Mononuclear cell (primary cell): ENCODE results near the gene SUN1. TPM values are rescaled to one million over a fixed set of nuclear protein-coding genes. Genes with fewer than 3 reads are reported as not detected.
"Not testable (repeated sequence)": the region's sequence is repeated elsewhere in the genome, so short reads cannot be mapped to it uniquely, and the experiment has no call there.

Source experiments
- H3K27me3 ChIP-seq: 2 replicates; pipeline ENCODE4 v1.6.0; 2011; ENCODE audit warnings: low read length, control low read depth; ENCODE audit not compliant: insufficient read depth
- H3K4me1 ChIP-seq: 2 replicates; pipeline ENCODE4 v1.5.1; 2011; ENCODE audit warnings: mild to moderate bottlenecking, low read length, control low read depth; ENCODE audit not compliant: insufficient read depth
- H3K4me3 ChIP-seq: 2 replicates; pipeline ENCODE4 v1.5.1; 2011; ENCODE audit warnings: mild to moderate bottlenecking, low read length, moderate library complexity
- H3K9me3 ChIP-seq: 2 replicates; pipeline ENCODE4 v1.5.1; 2011; ENCODE audit warnings: low read depth, mild to moderate bottlenecking, control low read depth, low read length
- total RNA-seq: library from RNA; depleted of rRNA; stranded (reverse); fragments of >200 nt; gene quantifications from one replicate; pipeline ENCODE4 v1.2.3, GENCODE V29; 2012

SUN1 gene
- total RNA-seq, 1 donor, result 86.3 TPM

DNA sequence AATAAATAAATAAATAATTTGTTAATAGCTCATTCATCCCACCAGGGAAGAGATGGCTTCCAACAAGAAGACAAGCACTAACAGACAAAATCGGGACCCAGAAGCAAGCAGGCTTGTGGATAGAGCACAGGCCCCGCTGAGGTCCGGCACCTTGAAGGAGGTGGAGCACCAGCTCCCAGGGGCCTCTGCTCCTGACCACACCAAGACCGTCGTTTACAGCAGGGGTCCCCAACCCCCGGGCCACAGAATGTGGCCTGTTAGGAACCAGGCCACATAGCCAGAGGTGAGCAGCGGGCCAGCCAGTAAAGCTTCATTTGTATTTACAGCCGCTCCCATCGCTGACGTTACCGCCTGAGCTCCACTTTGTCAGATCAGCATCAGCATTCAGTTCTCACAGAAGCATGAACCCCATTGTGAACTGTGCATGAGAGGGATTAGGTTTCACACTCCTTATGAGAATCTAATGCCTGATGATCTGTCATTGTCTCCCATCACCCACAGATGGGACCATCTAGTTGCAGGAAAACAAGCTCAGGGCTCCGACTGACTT, 33.3 kb upstream of the SUN1 start:
- no peak overlapping the region for H3K4me3 ChIP-seq

GRCh38 chr7:800692-801091, 31.6 kb upstream of the SUN1 start:
- Histone ChIP-seq H3K9me3 (no peaks in the 10 kb centered on the region), H3K4me1 (peaks cover 13% of the 10 kb centered on the region), H3K27me3 (no peaks in the 10 kb centered on the region), H3K4me3 (no peak overlapping the region)

More for the DNA sequence above, 33.3 kb upstream of the SUN1 start:
- Histone ChIP-seq H3K4me1 (peaks cover 13% of the 10 kb centered on the region), H3K9me3 (no peaks in the 10 kb centered on the region), H3K27me3 (no peaks in the 10 kb centered on the region)

DNA sequence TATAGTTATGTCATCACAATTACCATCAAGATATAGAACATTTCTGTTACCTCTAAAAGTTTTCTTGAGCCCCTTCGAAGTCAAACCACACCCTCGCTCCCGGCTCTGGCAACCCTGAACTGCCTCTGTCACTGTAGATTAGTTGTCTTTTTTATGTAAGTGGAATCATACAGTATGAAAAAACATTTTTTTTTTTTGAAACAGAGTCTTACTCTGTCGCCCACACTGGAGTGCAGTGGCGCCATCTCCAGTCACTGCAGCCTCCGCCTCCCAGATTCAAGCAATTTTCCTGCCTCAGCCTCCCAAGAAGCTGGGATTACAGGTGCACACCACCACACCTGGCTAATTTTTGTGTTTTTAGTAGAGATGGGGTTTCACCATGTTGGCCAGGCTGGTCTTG, 30.9 kb upstream of the SUN1 start:
- not testable (repeated sequence) for H3K9me3 ChIP-seq, H3K4me3 ChIP-seq, H3K27me3 ChIP-seq
- H3K4me1 ChIP-seq, result peaks cover 13% of the 10 kb centered on the region

DNA sequence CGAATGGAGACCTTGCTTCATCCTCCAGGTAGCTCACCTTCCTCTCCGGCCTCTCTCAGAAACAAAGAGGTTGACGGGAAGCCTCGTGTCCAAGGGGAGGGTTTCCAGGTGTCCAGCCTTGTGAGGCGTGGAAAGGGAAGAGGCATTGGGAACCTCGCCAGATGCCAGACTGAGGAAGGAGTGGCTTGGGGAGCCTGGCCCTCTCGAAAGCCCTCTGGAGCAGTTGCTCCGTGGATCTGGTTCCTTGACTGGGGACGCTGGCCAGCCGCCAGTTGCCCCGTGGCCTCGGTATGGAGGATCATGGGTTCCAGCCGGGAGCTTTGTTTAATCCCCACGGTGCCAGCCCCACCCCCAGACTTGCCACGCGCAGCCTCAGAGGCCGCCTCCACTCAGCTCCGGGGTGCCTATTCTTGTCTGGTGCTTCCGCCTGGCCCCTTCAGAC, 30.3 kb upstream of the SUN1 start:
- H3K9me3 ChIP-seq, result no peaks in the 10 kb centered on the region
- no peaks in the 10 kb centered on the region for H3K27me3 ChIP-seq
- peaks cover 13% of the 10 kb centered on the region for H3K4me1 ChIP-seq
- no peak overlapping the region for H3K4me3 ChIP-seq

DNA sequence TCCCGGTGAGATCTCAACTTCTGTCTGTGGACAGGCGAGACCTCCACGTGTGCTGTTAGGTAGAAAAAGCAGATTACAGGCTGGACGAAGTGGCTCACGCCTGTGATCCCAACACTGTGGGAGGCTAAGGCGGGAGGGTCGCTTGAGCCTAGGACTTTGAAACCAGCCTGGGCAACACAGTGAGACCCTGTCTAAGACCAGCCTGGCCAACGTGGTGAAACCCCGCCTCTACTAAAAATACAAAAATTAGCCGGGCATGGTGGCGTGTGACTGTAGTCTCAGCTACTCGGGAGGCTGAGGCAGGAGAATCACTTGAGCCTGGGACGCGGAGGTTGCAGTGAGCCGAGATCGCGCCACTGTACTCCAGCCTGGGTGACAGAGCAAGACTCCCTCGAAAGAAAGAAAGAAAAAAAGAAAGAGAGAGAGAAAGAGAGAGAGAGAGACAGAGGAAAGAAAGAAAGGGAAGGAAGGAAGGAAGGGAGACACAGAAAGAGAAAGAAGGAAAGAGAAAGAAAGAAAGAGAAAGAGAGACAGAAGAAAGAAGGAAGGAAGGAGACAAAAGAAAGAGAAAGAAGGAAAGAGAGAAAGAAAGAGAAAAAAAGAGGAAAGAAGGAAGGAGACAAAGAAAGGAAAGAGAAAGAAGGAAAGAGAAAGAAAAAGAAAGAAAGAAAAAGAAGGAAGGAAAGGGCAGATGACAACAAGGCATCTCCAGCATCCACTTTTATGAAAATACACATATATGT, 29.6 kb upstream of the SUN1 start:
- no peaks in the 10 kb centered on the region for H3K27me3 ChIP-seq
- no peaks in the 10 kb centered on the region for H3K9me3 ChIP-seq
- peaks cover 13% of the 10 kb centered on the region for H3K4me1 ChIP-seq
- H3K4me3 ChIP-seq, result no peak overlapping the region

- Histone ChIP-seq H3K9me3 (no peaks in the 10 kb centered on the region), H3K4me1 (peaks cover 13% of the 10 kb centered on the region), H3K4me3 (no peak overlapping the region), H3K27me3 (no peaks in the 10 kb centered on the region)
These were observed 29.0 kb upstream of the SUN1 start for GRCh38 chr7:803243-803635.

DNA sequence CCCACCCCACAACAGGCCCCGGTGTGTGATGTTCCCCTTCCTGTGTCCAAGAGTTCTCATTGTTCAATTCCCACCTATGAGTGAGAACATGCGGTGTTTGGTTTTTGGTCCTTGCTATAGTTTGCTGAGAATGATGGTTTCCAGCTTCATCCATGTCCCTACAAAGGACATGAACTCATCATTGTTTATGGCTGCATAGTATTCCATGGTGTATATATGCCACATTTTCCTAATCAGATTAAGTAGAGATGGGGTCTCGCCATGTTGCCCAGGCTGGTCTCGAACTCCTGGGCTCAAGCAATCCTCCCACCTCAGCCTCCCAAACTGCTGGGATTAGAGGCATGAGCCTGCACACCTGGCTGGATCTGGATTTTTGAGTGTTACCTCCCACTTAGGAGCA, 28.5 kb upstream of the SUN1 start:
- H3K4me1 ChIP-seq, result peaks cover 13% of the 10 kb centered on the region
- H3K4me3 ChIP-seq, H3K9me3 ChIP-seq, H3K27me3 ChIP-seq: not testable (repeated sequence)

GRCh38 chr7:805261-805660, 27.0 kb upstream of the SUN1 start:
- H3K4me3 ChIP-seq, result no peak overlapping the region
- peaks cover 5% of the 10 kb centered on the region for H3K4me1 ChIP-seq

DNA sequence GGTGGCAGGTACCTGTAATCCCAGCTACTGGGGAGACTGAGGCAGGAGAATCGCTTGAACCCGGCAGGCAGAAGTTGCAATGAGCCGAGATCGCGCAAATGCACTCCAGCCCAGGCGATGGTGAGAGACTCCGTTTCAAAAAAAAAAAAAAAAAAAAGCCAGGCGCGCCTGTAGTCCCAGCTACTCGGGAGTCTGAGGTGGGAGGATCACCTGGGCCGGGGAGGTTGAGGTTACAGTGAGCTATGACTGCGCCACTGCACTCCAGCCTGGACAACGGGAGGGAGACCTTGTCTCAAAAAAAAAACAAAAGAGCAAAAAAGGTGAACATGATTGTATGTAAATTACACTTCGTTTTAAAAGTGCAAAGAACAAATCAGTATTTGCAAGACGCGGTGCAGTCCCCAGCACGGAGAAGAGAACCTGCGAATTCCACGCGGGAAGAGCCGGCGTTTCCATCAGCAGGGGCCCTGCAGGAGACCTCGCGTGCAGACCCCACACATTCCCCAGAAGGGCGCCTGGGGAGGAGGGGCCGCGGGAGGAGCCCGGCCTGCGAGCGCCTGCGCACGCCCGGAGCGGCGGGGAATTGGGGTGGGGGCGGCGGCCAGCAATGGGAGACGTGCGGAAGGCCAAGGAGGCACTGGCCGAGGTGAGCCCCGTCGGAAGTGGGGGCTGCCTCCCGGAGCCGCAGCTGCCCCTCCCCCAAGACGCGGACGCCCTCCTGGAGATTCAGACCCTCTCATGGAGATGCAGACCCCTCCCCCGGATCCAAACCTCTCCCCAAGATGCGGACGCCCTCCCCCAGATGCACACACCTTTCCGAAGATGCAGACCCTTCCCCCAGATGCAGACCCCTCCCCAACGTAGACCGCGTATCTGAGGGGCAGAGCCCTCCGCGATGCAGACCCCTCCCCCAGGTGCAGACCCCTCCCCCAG, 16.7 kb upstream of the SUN1 start:
- Histone ChIP-seq H3K4me3 (peak overlapping the region; percentile 28), H3K9me3 (no peaks in the 10 kb centered on the region), H3K27me3 (peaks cover 15% of the 10 kb centered on the region), H3K4me1 (peaks cover 47% of the 10 kb centered on the region)

More at GRCh38 chr7:805261-805660, 27.0 kb upstream of the SUN1 start:
- Histone ChIP-seq H3K27me3 (no peaks in the 10 kb centered on the region), H3K9me3 (no peaks in the 10 kb centered on the region)

DNA sequence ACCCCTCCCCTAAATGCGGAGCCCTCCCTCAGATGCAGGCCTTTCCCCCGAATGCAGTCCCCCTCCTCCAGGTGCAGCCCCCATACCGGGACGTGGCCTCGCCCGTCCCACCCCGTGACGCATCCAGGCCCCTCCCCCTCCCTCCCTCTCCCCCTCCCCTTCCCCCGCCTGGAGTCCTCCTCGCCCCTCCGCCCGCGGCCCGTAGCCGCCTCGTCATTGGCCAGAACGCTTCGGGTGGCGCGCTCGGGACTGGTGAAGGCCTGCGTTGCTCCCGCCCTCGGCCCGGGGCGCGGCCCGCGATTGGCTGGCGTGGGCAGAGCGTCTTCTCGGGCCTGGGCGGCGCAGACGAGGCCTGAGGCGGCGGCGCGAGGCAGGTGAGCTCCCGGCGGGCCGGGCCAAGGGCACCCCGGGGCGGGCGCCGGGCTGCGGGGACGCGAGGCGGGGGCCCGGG, 16.0 kb upstream of the SUN1 start:
- Histone ChIP-seq H3K9me3 (no peaks in the 10 kb centered on the region), H3K4me1 (peaks cover 47% of the 10 kb centered on the region), H3K4me3 (no peak overlapping the region), H3K27me3 (peaks cover 15% of the 10 kb centered on the region)

DNA sequence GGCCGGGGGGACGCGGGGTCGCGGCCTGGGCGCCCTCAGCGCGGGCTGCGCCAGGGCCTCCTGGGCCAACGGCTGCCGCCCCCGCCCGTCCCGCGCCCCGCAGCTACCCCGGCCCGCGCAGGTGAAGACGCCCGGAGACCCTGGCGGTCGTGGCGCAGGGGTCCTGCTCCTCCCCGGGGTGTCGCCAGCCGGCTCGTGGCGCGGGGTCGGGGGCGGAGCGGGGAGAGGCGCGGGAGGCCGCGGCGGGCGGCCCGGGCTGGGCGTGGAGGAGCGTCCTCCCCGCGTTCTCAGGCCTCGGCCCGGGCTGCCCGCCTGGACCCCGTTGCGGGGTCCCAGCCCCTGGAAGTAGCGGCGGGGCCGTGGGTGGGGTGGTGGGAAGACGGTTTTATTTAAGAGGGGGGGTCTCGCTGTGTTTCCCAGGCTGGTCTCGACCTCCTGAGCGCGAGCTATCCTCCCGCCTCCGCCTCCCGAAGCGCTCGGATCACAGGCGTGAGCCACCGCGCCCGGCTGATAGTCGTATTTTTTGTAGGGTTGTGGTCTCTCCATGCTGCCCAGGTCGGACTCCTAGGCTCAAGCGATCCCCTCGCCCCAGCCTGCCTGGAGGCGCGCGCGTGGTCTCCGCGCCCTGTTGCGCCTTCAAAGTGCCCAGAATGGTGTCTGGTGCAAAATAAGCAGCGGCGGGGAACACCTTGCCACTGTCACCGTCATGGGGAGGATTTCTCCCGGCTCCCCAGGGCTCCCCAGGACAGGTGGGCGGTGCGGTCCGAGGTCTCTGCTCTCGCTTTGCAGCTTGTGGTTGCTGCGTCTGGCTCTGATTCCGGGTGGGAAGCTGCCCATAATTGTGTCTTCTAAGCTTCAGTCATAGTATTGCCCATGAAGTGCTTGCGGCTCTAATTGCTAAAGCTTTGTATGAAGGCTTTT, 15.3 kb upstream of the SUN1 start:
- H3K4me3 ChIP-seq, result peak overlapping the region; percentile 49
- H3K9me3 ChIP-seq, result no peaks in the 10 kb centered on the region
- H3K4me1 ChIP-seq, result peaks cover 42% of the 10 kb centered on the region
- peaks cover 15% of the 10 kb centered on the region for H3K27me3 ChIP-seq

DNA sequence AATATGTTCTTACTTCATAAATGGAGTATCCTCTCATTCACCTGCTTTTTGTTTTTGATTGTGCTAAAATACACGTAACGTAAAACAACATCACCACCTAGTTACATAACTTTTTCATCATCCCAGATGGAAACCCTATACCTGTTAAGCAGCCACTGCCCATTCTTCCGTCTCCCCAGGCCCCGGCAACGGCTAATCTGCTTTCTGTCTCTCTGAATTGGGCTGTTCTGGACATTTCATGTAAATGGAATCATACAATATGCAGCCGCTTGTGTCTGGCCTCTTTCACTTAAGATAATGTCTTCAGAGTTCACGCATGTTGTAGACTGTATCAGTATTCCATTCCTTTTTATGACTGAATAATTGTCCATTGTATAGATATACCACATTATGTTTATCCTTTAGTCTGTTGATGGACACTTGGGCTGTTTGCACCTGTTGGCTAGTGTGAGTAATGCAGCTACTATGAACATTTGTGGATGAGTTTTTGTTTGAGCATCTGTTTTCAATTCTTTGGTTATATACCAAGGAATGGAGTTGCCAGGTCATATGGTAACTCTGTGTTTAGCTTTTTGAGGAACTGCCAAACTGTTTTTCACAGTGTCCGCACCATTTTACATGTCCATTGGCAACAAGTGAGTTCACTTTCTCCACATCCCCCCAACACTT, 14.1 kb upstream of the SUN1 start:
- Histone ChIP-seq H3K27me3 (peaks cover 15% of the 10 kb centered on the region), H3K4me3 (no peak overlapping the region), H3K4me1 (peaks cover 30% of the 10 kb centered on the region), H3K9me3 (no peaks in the 10 kb centered on the region)

DNA sequence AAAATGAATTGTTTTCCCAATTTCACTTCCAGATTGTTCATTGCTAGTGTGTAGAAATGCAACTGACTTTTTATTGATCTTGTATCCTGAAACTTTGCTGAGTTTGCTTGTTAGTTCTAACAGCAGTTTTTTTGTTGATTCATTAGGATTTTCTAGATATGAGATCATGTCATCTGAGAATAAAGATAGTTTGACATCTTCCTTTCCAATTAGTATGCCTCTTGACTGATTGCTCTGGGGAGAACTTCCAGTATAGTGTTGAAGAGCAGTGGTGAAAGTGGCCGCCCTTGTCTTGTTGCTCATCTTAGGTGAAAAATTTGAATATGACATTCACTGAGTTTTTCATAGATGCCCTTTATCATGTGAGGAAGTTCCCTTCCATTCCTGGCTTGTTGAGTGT, 11.9 kb upstream of the SUN1 start:
- peaks cover 15% of the 10 kb centered on the region for H3K27me3 ChIP-seq
- no peaks in the 10 kb centered on the region for H3K9me3 ChIP-seq
- H3K4me1 ChIP-seq, result peaks cover 19% of the 10 kb centered on the region
- H3K4me3 ChIP-seq, result no peak overlapping the region

- H3K4me3 ChIP-seq, result no peak overlapping the region
- peaks cover 13% of the 10 kb centered on the region for H3K4me1 ChIP-seq
- peaks cover 15% of the 10 kb centered on the region for H3K27me3 ChIP-seq
- no peaks in the 10 kb centered on the region for H3K9me3 ChIP-seq
These were observed 10.6 kb upstream of the SUN1 start for GRCh38 chr7:821688-822087.
